Nephron (organoid): ENCODE measurements around the gene TRUB2.
"Not testable (repeated sequence)": the region's sequence is repeated elsewhere in the genome, so short reads cannot be mapped to it uniquely, and the experiment has no call there.

Experiments used
- H3K27ac Mint-ChIP-seq, 3 experiments: 2 replicates each; pipeline ENCODE4 v1.8.0; 2020; ENCODE audit warnings: mixed read lengths in 3 of 3, mild to moderate bottlenecking in 2 of 3, moderate library complexity in 1 of 3
- H3K27me3 Mint-ChIP-seq: 2 replicates; pipeline ENCODE4 v1.8.0; 2021; ENCODE audit warnings: low read depth, mild to moderate bottlenecking, moderate library complexity, mixed read lengths
- H3K36me3 Mint-ChIP-seq: 2 replicates; pipeline ENCODE4 v1.8.0; 2020; ENCODE audit warnings: low read depth, mixed read lengths
- H3K4me1 Mint-ChIP-seq: 2 replicates; pipeline ENCODE4 v1.8.0; 2020; ENCODE audit warnings: mixed read lengths
- H3K4me3 Mint-ChIP-seq, 3 experiments: 2 replicates each; pipeline ENCODE4 v1.8.0; 2020; ENCODE audit warnings: mild to moderate bottlenecking in 3 of 3, mixed read lengths in 3 of 3, moderate library complexity in 2 of 3
- H3K9me3 Mint-ChIP-seq: 2 replicates; pipeline ENCODE4 v1.8.0; 2020; ENCODE audit warnings: mixed read lengths
- CTCF ChIP-seq, 3 experiments: fragments of 200-600 bp; sonication (generic); IDR thresholded peaks; one replicate each; pipeline ENCODE4 v1.5.0; 2021; ENCODE audit warnings: antibody characterized with exemption in 3 of 3; ENCODE audit not compliant: unreplicated experiment in 3 of 3

Gene TRUB2

GRCh38 chr9:128343855-128344254, 21.6 kb upstream of the TRUB2 start:
- Mint-ChIP-seq H3K27ac (no peak overlapping the region), H3K4me3 (no peak overlapping the region), H3K27me3 (no peaks in the 10 kb centered on the region), H3K9me3 (no peaks in the 10 kb centered on the region), H3K36me3 (peaks cover 17% of the 10 kb centered on the region), H3K4me1 (peaks cover 6% of the 10 kb centered on the region)
- no peak for TF ChIP-seq CTCF (IDR thresholded peaks at IDR 0.05; ENCODE audit: unreplicated experiment in 3 of 3)

DNA sequence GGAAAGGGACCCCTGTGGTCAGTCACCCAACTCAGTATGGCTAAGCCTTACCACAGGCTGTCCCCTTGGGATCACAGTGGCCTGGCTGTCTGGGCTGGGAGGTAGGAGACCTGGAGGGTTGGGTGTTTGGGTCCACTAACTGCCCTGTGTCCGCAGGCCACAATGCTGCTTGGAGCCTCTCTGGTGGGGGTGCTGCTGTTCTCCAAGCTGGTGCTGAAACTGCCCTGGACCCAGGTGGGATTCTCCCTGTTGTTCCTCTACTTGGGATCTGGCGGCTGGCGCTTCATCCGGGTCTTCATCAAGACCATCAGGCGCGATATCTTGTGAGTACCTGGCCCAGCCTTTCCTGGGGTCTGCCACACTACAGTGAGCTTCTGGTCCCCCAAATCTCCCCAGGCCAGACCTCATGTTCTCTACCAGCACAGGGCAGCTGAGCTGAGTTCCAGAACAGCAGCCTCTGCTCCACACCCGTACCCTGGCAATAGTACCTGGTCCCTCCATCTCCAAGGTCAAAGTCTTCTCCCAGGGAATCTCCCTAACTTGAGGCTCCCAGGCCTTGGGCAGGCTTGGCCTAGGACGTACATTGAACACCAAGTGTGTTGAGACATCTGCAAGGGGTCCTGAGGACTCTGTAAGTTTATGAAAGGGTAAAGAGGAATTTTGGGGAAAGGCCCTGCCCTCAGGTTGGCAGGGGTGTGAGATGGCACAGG, 20.9 kb upstream of the TRUB2 start:
- Mint-ChIP-seq H3K4me3 (peak overlapping the region in 2 of 3 experiments; percentile 27 to 61), H3K4me1 (peaks cover 6% of the 10 kb centered on the region), H3K27me3 (no peaks in the 10 kb centered on the region), H3K9me3 (no peaks in the 10 kb centered on the region), H3K27ac (no peak overlapping the region), H3K36me3 (peaks cover 17% of the 10 kb centered on the region)
- TF ChIP-seq CTCF (IDR thresholded peaks at IDR 0.05; ENCODE audit: unreplicated experiment in 3 of 3), result no peak

DNA sequence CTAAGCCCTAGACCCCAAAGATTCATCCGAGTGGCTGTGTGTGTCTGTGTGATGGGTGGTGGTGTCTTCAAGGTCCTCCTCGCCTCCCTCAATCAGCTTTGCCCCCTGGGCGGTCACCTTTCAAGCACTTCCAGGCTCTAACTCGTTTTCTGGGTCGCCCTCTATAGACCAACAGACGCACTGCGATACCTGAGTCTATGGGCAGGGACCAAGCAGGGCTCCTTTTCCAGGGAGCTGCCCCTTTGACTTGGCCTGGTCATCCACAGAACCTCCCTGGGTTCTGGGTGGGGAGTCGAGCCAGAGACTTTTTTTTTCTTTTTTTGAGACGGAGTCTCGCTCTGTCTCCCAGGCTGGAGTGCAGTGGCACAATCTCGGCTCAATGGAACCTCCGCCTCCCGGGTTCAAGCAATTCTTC, 19.2 kb upstream of the TRUB2 start:
- peak overlapping the region; percentile 60 to 86 (median 72) for H3K27ac Mint-ChIP-seq
- peak; percentile 53 to 58 (median 54) for TF ChIP-seq CTCF (IDR thresholded peaks at IDR 0.05; ENCODE audit: unreplicated experiment in 3 of 3)
- peaks cover 6% of the 10 kb centered on the region for H3K4me1 Mint-ChIP-seq
- no peaks in the 10 kb centered on the region for H3K27me3 Mint-ChIP-seq
- no peaks in the 10 kb centered on the region for H3K9me3 Mint-ChIP-seq
- peak overlapping the region; percentile 95 to 97 (median 95) for H3K4me3 Mint-ChIP-seq
- peaks cover 13% of the 10 kb centered on the region for H3K36me3 Mint-ChIP-seq

DNA sequence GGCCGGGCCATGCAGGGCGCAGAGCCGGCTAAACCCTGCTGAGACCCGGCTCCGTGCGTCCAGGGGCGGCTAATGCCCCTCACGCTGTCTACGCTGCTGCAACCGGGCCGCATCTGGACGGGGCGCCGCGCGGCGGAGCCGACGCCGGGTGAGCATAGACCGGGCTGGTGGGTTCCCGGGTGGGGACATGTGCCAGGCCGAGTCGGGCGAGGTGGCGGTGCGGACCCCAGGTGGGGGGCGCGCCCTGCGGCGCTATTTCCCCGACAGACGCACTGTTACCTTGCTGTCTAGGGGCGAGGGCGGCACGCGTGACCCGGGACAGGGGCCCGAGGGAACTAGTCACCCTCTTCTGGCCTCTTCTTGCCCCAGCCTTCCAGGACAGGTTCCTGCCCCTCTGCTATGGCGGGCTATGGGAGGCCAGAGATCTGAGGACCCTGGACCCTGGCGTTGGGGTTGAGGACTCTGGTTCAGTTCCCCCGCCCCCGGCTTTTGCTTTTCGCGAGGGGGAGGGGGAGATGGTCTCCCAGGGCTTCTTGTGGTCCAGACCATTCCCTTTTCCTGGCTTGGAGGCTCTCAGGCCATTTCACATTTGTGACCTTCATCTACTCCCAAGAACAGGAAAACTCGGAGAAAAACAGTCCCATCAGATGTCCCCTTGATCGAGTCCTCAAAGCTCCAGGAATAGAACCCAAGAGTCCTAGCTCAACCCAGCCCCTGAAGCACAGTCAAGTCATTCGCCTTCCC, 18.6 kb upstream of the TRUB2 start:
- peak overlapping the region; percentile 60 to 86 (median 72) for H3K27ac Mint-ChIP-seq
- peaks cover 6% of the 10 kb centered on the region for H3K4me1 Mint-ChIP-seq
- H3K36me3 Mint-ChIP-seq, result peaks cover 13% of the 10 kb centered on the region
- no peak for TF ChIP-seq CTCF (IDR thresholded peaks at IDR 0.05; ENCODE audit: unreplicated experiment in 3 of 3)
- H3K27me3 Mint-ChIP-seq, result no peaks in the 10 kb centered on the region
- H3K4me3 Mint-ChIP-seq, result peak overlapping the region; percentile 95 to 97 (median 95)
- no peaks in the 10 kb centered on the region for H3K9me3 Mint-ChIP-seq

- Mint-ChIP-seq H3K9me3 (no peaks in the 10 kb centered on the region), H3K36me3 (peaks cover 13% of the 10 kb centered on the region), H3K27ac (peak within 1 kb of the TSS; percentile 60 to 86 (median 72)), H3K27me3 (no peaks in the 10 kb centered on the region), H3K4me3 (peak within 1 kb of the TSS; percentile 95 to 97 (median 95)), H3K4me1 (peaks cover 6% of the 10 kb centered on the region)
- TF ChIP-seq CTCF (IDR thresholded peaks at IDR 0.05; ENCODE audit: unreplicated experiment in 3 of 3), result no peak
Observed at GRCh38 chr9:128339761-128340690, 17.8 kb upstream of the TRUB2 start, which contains the start of gene SLC27A4. Gene SLC27A4 (plus strand): TSS chr9:128340527. CDS start chr9:128343133, 2,606 bp downstream.

DNA sequence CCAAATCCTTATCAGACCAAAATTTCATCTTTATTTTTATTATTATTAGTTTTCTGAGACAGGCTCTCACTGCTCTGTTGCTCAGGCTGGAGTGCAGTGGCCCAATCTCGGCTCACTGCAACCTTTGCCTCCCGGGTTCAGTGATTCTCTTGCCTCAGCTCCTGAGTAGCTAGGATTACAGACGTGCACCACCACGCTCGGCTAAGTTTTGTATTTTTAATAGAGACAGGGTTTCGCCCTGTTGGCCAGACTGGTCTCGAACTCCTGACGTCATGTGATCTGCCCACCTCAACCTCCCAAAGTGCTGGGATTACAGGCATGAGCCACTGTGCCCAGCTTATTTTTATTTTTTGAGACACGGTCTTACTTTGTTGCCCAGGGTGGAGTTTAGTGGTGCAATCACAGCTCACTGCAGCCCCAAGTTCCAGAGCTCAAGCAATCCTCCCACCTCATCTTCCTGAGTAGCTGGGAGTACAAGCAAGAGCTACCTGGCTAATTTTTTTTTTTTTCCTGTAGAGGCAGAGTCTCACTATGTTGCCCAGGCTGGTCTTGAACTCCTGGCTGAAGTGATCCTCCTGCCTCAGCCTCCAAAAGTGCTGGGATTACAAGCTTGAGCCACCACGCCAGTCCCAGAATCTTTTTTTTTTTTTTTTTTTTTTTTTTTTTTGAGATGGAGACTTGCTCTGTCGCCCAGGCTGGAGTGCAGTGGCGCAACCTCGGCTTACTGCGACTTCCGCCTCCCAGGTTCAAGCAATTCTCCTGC, 16.8 kb upstream of the TRUB2 start:
- peak overlapping the region in 1 of 3 experiments; percentile 71 for H3K27ac Mint-ChIP-seq
- peak overlapping the region; percentile 87 to 90 (median 87) for H3K4me3 Mint-ChIP-seq
- H3K9me3 Mint-ChIP-seq, H3K36me3 Mint-ChIP-seq, H3K27me3 Mint-ChIP-seq, H3K4me1 Mint-ChIP-seq: not testable (repeated sequence)
